ENCODE measurements around the gene FBXW4. TPM values are rescaled to one million over a fixed set of nuclear protein-coding genes. Genes with fewer than 3 reads are reported as not detected.

FBXW4 gene
- total RNA-seq, 2 donors from 2014 or later: 33.5 to 40.5 TPM

- intact Hi-C loops (cut with DNase I): no loop called here
- Histone ChIP-seq H3K9me3 (no peaks in the 10 kb centered on the region), H3K27me3 (no peaks in the 10 kb centered on the region), H3K4me3 (no peak overlapping the region), H3K36me3 (replicated peaks in 1 of 2; ENCODE audit: insufficient read depth in 1 of 2, low read depth in 2 of 2) (no peaks in the 10 kb centered on the region), H3K27ac (no peak overlapping the region), H3K4me1 (no peaks in the 10 kb centered on the region)
- no peak for DNase-seq
- TF ChIP-seq, protein P1, sequence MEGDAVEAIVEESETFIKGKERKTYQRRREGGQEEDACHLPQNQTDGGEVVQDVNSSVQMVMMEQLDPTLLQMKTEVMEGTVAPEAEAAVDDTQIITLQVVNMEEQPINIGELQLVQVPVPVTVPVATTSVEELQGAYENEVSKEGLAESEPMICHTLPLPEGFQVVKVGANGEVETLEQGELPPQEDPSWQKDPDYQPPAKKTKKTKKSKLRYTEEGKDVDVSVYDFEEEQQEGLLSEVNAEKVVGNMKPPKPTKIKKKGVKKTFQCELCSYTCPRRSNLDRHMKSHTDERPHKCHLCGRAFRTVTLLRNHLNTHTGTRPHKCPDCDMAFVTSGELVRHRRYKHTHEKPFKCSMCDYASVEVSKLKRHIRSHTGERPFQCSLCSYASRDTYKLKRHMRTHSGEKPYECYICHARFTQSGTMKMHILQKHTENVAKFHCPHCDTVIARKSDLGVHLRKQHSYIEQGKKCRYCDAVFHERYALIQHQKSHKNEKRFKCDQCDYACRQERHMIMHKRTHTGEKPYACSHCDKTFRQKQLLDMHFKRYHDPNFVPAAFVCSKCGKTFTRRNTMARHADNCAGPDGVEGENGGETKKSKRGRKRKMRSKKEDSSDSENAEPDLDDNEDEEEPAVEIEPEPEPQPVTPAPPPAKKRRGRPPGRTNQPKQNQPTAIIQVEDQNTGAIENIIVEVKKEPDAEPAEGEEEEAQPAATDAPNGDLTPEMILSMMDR (IDR thresholded peaks at IDR 0.05): no peak
- TF ChIP-seq POLR2A (IDR thresholded peaks at IDR 0.05): no peak
- no peak for ATAC-seq
- 83% methylated on average over 2 of the region's 2 CpGs for WGBS, 2 donors
Measured at GRCh38 chr10:101726115-101726387, 31.1 kb upstream of the FBXW4 start.

GRCh38 chr10:101725296-101726114 is 30.5 kb upstream of the FBXW4 start:
- H3K27me3 ChIP-seq: no peaks in the 10 kb centered on the region
- ATAC-seq (no peak), DNase-seq (no peak)
- H3K9me3 ChIP-seq: no peaks in the 10 kb centered on the region
- H3K4me3 ChIP-seq: no peak overlapping the region
- no peaks in the 10 kb centered on the region for H3K36me3 ChIP-seq (replicated peaks in 1 of 2; ENCODE audit: insufficient read depth in 1 of 2, low read depth in 2 of 2)
- H3K27ac ChIP-seq: no peak overlapping the region
- TF ChIP-seq, protein P1 (IDR thresholded peaks at IDR 0.05): no peak
- no peak for TF ChIP-seq POLR2A (IDR thresholded peaks at IDR 0.05)
- no peaks in the 10 kb centered on the region for H3K4me1 ChIP-seq
- intact Hi-C loops (cut with DNase I): no loop called here
- WGBS, 2 donors: 49 to 64% methylated on average over 8 of the region's 8 CpGs

GRCh38 chr10:101724446-101724845 is 29.5 kb upstream of the FBXW4 start:
- DNase-seq (no peak), ATAC-seq (no peak)
- no peaks in the 10 kb centered on the region for H3K4me1 ChIP-seq
- no peak overlapping the region for H3K27ac ChIP-seq
- no peak overlapping the region for H3K4me3 ChIP-seq
- H3K27me3 ChIP-seq: no peaks in the 10 kb centered on the region
- no peaks in the 10 kb centered on the region for H3K36me3 ChIP-seq (replicated peaks in 1 of 2; ENCODE audit: insufficient read depth in 1 of 2, low read depth in 2 of 2)
- H3K9me3 ChIP-seq: no peaks in the 10 kb centered on the region
- intact Hi-C loops (cut with DNase I): no loop called here
- TF ChIP-seq, protein P1 (IDR thresholded peaks at IDR 0.05): no peak
- TF ChIP-seq POLR2A (IDR thresholded peaks at IDR 0.05): no peak
- WGBS, 2 donors: 87 to 98% methylated on average over 2 of the region's 2 CpGs

- no peaks in the 10 kb centered on the region for H3K36me3 ChIP-seq (replicated peaks in 1 of 2; ENCODE audit: insufficient read depth in 1 of 2, low read depth in 2 of 2)
- no peaks in the 10 kb centered on the region for H3K27me3 ChIP-seq
- no peak overlapping the region for H3K4me3 ChIP-seq
- no peak for ATAC-seq
- no peaks in the 10 kb centered on the region for H3K9me3 ChIP-seq
- DNase-seq: no peak
- no peaks in the 10 kb centered on the region for H3K4me1 ChIP-seq
- 88 to 95% methylated on average over 3 of the region's 3 CpGs for WGBS, 2 donors
- intact Hi-C loops (cut with DNase I): no loop called here
- TF ChIP-seq, protein P1 (IDR thresholded peaks at IDR 0.05): no peak
- TF ChIP-seq POLR2A (IDR thresholded peaks at IDR 0.05): no peak
- no peak overlapping the region for H3K27ac ChIP-seq
Measured at GRCh38 chr10:101723176-101723575, 28.2 kb upstream of the FBXW4 start.

DNA sequence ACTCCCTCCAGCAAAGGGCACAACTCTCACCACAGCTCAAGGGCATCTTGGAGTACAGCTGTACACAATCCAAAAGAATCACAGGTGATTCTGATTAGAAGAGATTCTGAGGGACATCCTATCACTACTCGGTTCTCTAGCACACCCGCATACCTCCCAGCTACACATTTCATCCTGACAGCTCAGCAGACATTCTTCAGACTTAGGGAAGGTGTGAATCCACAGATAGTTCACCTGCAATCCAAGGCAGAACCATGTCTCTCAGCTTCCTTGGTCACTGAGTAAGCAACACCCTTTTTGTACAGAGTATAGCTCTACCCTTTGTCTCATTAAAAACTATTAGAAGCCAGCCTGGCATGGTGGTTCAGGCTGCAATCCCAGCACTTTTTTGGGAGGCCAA is 26.8 kb upstream of the FBXW4 start:
- ATAC-seq (no peak), DNase-seq (no peak)
- intact Hi-C loops (cut with DNase I): no loop called here
- Histone ChIP-seq H3K4me3 (no peak overlapping the region), H3K9me3 (no peaks in the 10 kb centered on the region), H3K27ac (no peak overlapping the region), H3K27me3 (no peaks in the 10 kb centered on the region), H3K36me3 (replicated peaks in 1 of 2; ENCODE audit: insufficient read depth in 1 of 2, low read depth in 2 of 2) (no peaks in the 10 kb centered on the region), H3K4me1 (no peaks in the 10 kb centered on the region)
- 73 to 74% methylated on average over 2 of the region's 2 CpGs for WGBS, 2 donors
- TF ChIP-seq, protein P1 (IDR thresholded peaks at IDR 0.05): no peak
- TF ChIP-seq POLR2A (IDR thresholded peaks at IDR 0.05): no peak
